NT2/D1 (cell line): Measurements from ENCODE around the gene TNS3.

Source experiments
- SUZ12 ChIP-seq: IDR thresholded peaks from 2 replicates; pipeline ENCODE4 v1.6.1; 2011; ENCODE audit not compliant: insufficient read length, insufficient read depth; ENCODE audit errors: extremely low read depth
- YY1 ChIP-seq: IDR thresholded peaks from 2 replicates; pipeline ENCODE4 v1.6.1; 2011; ENCODE audit not compliant: insufficient read length, insufficient read depth
- ZNF274 ChIP-seq: IDR thresholded peaks from 2 replicates; pipeline ENCODE4 v1.6.1; 2011; ENCODE audit warnings: mild to moderate bottlenecking, low read depth, low read length

- TF ChIP-seq YY1 (no peak), ZNF274 (no peak), SUZ12 (no peak)
These were observed 52.5 kb downstream of the TNS3 start for GRCh38 chr7:47529405-47529804.
